Activated CD8-positive, alpha-beta T cell treated with anti-CD3 and anti-CD28 coated beads for 36 hours (primary cell): ENCODE results near the gene EXOC7. TPM values are rescaled to one million over a fixed set of nuclear protein-coding genes. Genes with fewer than 3 reads are reported as not detected.

ENCODE experiments used
- ATAC-seq: fragments of 200-7000 bp; cut with Tn5 transposase; one replicate; pipeline ENCODE4 v1.10.0; 2021; ENCODE audit warnings: mild to moderate bottlenecking, moderate library complexity
- CTCF ChIA-PET: fragments of 350-600 bp; sonication (Branson Sonifier 250); formaldehyde crosslinking; loops from one replicate; lab custom pipeline; 2021; ENCODE audit warnings: antibody characterized with exemption; lab: Charles Lee
- POLR2A ChIA-PET: fragments of 350-600 bp; sonication (Branson Sonifier 250); formaldehyde crosslinking; loops from one replicate; lab custom pipeline; 2021; ENCODE audit warnings: antibody characterized with exemption; lab: Charles Lee
- DNase-seq: peaks from one replicate; pipeline ENCODE4 v3.0.0-alpha.2; 2020
- H3K27ac Mint-ChIP-seq: one replicate; pipeline ENCODE4 v1.8.0; 2021; ENCODE audit warnings: mild to moderate bottlenecking, mixed read lengths
- H3K27me3 Mint-ChIP-seq: one replicate; pipeline ENCODE4 v1.8.0; 2021; ENCODE audit warnings: mixed read lengths
- H3K36me3 Mint-ChIP-seq: one replicate; pipeline ENCODE4 v1.8.0; 2021; ENCODE audit warnings: low read depth, mixed read lengths
- H3K4me1 Mint-ChIP-seq: one replicate; pipeline ENCODE4 v1.8.0; 2021; ENCODE audit warnings: low read depth, mixed read lengths
- H3K4me3 Mint-ChIP-seq: one replicate; pipeline ENCODE4 v1.8.0; 2021; ENCODE audit warnings: mild to moderate bottlenecking, moderate library complexity, mixed read lengths
- H3K9me3 Mint-ChIP-seq: one replicate; pipeline ENCODE4 v1.8.0; 2021; ENCODE audit warnings: mixed read lengths
- CTCF ChIP-seq: fragments of 200-600 bp; IDR thresholded peaks from one replicate; pipeline ENCODE4 v1.8.0; 2022; ENCODE audit warnings: antibody characterized with exemption, mild to moderate bottlenecking
- intact Hi-C: fragments of 100-400 bp; cut with micrococcal nuclease; formaldehyde crosslinking; loops from one replicate; pipeline ENCODE4 v1.10.0; 2022
- total RNA-seq, 2 experiments: library from RNA; stranded (reverse); gene quantifications; one replicate each; pipeline ENCODE4 v1.2.3, GENCODE V29; 2021

The EXOC7 gene
- total RNA-seq, 2 experiments from 2014 or later, result 53.5 to 64.9 TPM

- Mint-ChIP-seq H3K4me3 (peak overlapping the region; percentile 45), H3K9me3 (no peaks in the 10 kb centered on the region), H3K4me1 (peaks cover 24% of the 10 kb centered on the region), H3K27ac (peak overlapping the region; percentile 77), H3K27me3 (no peaks in the 10 kb centered on the region), H3K36me3 (no peaks in the 10 kb centered on the region)
- no peak for ATAC-seq
- TF ChIP-seq CTCF, result no peak
- POLR2A ChIA-PET, result interaction anchor here (0.6 to 7.8 kb wide), 9 partner anchors 11 to 157 kb away, joined by 3 to 83 read pairs (median 5); no protein-coding TSS in a partner anchor
- no peak for DNase-seq
- intact Hi-C loops, result loop anchor here (5.0 kb wide), 1 partner anchor 60 kb away; no protein-coding TSS in a partner anchor
- CTCF ChIA-PET, result interaction anchor here (1.1 to 13.9 kb wide), 13 partner anchors 10 to 275 kb away, joined by 3 to 236 read pairs (median 6); no protein-coding TSS in a partner anchor
Measured at GRCh38 chr17:76122431-76123190, 19.0 kb upstream of the EXOC7 start.

- peak overlapping the region; percentile 45 for H3K4me3 Mint-ChIP-seq
- ATAC-seq, result peak; percentile 10
- TF ChIP-seq CTCF, result no peak
- ChIA-PET POLR2A (interaction anchor here (1.1 to 7.8 kb wide), 6 partner anchors 11 to 158 kb away, joined by 4 to 83 read pairs (median 6); no protein-coding TSS in a partner anchor), CTCF (interaction anchor here (0.5 to 13.9 kb wide), 25 partner anchors 10 to 179 kb away, joined by 3 to 236 read pairs (median 5); no protein-coding TSS in a partner anchor)
- intact Hi-C loops, result loop anchor here (2.0 to 5.0 kb wide), 2 partner anchors 60 to 157 kb away; no protein-coding TSS in a partner anchor
- DNase-seq, result peak; percentile 40
- no peaks in the 10 kb centered on the region for H3K36me3 Mint-ChIP-seq
- peaks cover 20% of the 10 kb centered on the region for H3K4me1 Mint-ChIP-seq
- peak overlapping the region; percentile 77 for H3K27ac Mint-ChIP-seq
- H3K27me3 Mint-ChIP-seq, result no peaks in the 10 kb centered on the region
- H3K9me3 Mint-ChIP-seq, result no peaks in the 10 kb centered on the region
Measured at GRCh38 chr17:76121932-76122430, 18.4 kb upstream of the EXOC7 start.

GRCh38 chr17:76120658-76121008 lies 17.0 kb upstream of the EXOC7 start:
- peak overlapping the region; percentile 17 for H3K27ac Mint-ChIP-seq
- H3K9me3 Mint-ChIP-seq, result no peaks in the 10 kb centered on the region
- peaks cover 10% of the 10 kb centered on the region for H3K4me1 Mint-ChIP-seq
- TF ChIP-seq CTCF, result no peak
- ChIA-PET POLR2A (interaction anchor here (1.0 to 7.8 kb wide), 6 partner anchors 17 to 159 kb away, joined by 3 to 83 read pairs (median 6); partner anchors contain the start of genes EXOC7 and UBALD2), CTCF (interaction anchor here (0.8 to 13.9 kb wide), 20 partner anchors 14 to 261 kb away, joined by 3 to 236 read pairs (median 6); no protein-coding TSS in a partner anchor)
- no peaks in the 10 kb centered on the region for H3K36me3 Mint-ChIP-seq
- DNase-seq (no peak), ATAC-seq (no peak)
- H3K27me3 Mint-ChIP-seq, result no peaks in the 10 kb centered on the region
- no peak overlapping the region for H3K4me3 Mint-ChIP-seq
- intact Hi-C loops, result loop anchor here (2.0 to 5.0 kb wide), 2 partner anchors 62 to 158 kb away; no protein-coding TSS in a partner anchor

GRCh38 chr17:76119409-76120371 lies 16.1 kb upstream of the EXOC7 start:
- ATAC-seq, result no peak
- ChIA-PET CTCF (interaction anchor here (0.9 to 13.9 kb wide), 10 partner anchors 12 to 266 kb away, joined by 3 to 236 read pairs (median 8); no protein-coding TSS in a partner anchor), POLR2A (interaction anchor here (1.0 to 7.8 kb wide), 5 partner anchors 14 to 160 kb away, joined by 3 to 83 read pairs (median 4); partner anchors contain the start of genes EXOC7 and UBALD2)
- peaks cover 10% of the 10 kb centered on the region for H3K4me1 Mint-ChIP-seq
- H3K27me3 Mint-ChIP-seq, result no peaks in the 10 kb centered on the region
- no peak overlapping the region for H3K27ac Mint-ChIP-seq
- H3K9me3 Mint-ChIP-seq, result no peaks in the 10 kb centered on the region
- no peak for DNase-seq
- intact Hi-C loops, result loop anchor here (2.0 to 5.0 kb wide), 2 partner anchors 63 to 159 kb away; no protein-coding TSS in a partner anchor
- TF ChIP-seq CTCF, result no peak
- H3K36me3 Mint-ChIP-seq, result no peaks in the 10 kb centered on the region
- no peak overlapping the region for H3K4me3 Mint-ChIP-seq
